Testis (tissue), 3 donors: Measurements from ENCODE around the gene ZNF576. TPM values are rescaled to one million over a fixed set of nuclear protein-coding genes. Genes with fewer than 3 reads are reported as not detected.
A peak's percentile ranks its signal among the peaks of the same experiment; 100 is the strongest.

Experiments
- DNase-seq: peaks from one replicate; pipeline ENCODE4 v3.0.0-alpha.2; 2019
- H3K27ac ChIP-seq, 2 donors: fragments of 200-600 bp; sonication (generic); one replicate each; pipeline ENCODE4 v1.5.1; 2019
- H3K27me3 ChIP-seq: fragments of 200-600 bp; sonication (generic); one replicate; pipeline ENCODE4 v1.5.1; 2019
- H3K36me3 ChIP-seq: fragments of 200-600 bp; sonication (generic); one replicate; pipeline ENCODE4 v1.5.1; 2017; ENCODE audit warnings: low read depth; ENCODE audit errors: missing control alignments
- H3K4me1 ChIP-seq: fragments of 200-600 bp; sonication (generic); one replicate; pipeline ENCODE4 v1.5.1; 2019
- H3K4me3 ChIP-seq, 2 donors: fragments of 200-600 bp; sonication (generic); one replicate each; pipeline ENCODE4 v1.5.1; 2017 to 2019
- H3K9me3 ChIP-seq: fragments of 200-600 bp; sonication (generic); one replicate; pipeline ENCODE4 v1.5.1; 2017
- CTCF ChIP-seq, 3 experiments: fragments of 450-650 bp in 2 of 3; fragments of 200-600 bp in 1 of 3; sonication (generic) in 1 of 3; IDR thresholded peaks; one replicate each; pipeline ENCODE4 v1.5.1; 2016 to 2019; ENCODE audit warnings: antibody characterized with exemption in 3 of 3, mild to moderate bottlenecking in 2 of 3, moderate library complexity in 1 of 3
- POLR2A ChIP-seq: fragments of 450-650 bp; IDR thresholded peaks from one replicate; pipeline ENCODE4 v1.6.1; 2017; ENCODE audit warnings: antibody characterized with exemption, mild to moderate bottlenecking, moderate library complexity
- WGBS, 2 donors: methylation state at CpG; one replicate each; pipeline ENCODE4 v1.1.5; 2018; 5-methylcytosine and 5-hydroxymethylcytosine counted together
- intact Hi-C: fragments of 100-400 bp; cut with DNase I; formaldehyde crosslinking; loops from one replicate; pipeline ENCODE4 v1.15.1; 2023; ENCODE audit warnings: low total_unique reads
- polyA plus RNA-seq: library from polyadenylated mRNA; stranded (reverse); fragments of 350-450 nt; fragmentation: Illumina TruSeq; extraction: RNeasy Lipid Tissue Mini Kit (QIAGEN cat#74804); gene quantifications from one replicate; pipeline ENCODE4 v1.2.3, GENCODE V29; 2014; ENCODE audit warnings: low read depth, low replicate concordance; ENCODE audit not compliant: insufficient read depth
- total RNA-seq, 2 donors: library from RNA; depleted of rRNA; stranded (reverse); fragments of >200 nt; gene quantifications; one replicate each; pipeline ENCODE4 v1.2.3, GENCODE V29; 2016

The ZNF576 gene
- total and polyA plus RNA-seq, 3 donors from 2014 or later: 14.6 to 23.1 (median 17.9) TPM

GRCh38 chr19:43594081-43594697, 2.2 kb upstream of the ZNF576 start:
- intact Hi-C loops: no loop called here
- Histone ChIP-seq H3K4me1 (peaks cover 35% of the 10 kb centered on the region), H3K27ac (peak overlapping the region; percentile 76 to 90), H3K4me3 (peak overlapping the region in 1 of 2 donors; percentile 69), H3K36me3 (no peaks in the 10 kb centered on the region), H3K9me3 (no peaks in the 10 kb centered on the region), H3K27me3 (no peaks in the 10 kb centered on the region)
- no peak for TF ChIP-seq POLR2A
- TF ChIP-seq CTCF (IDR thresholded peaks at IDR 0.05): no peak
- 78 to 86% methylated on average over 10 of the region's 10 CpGs for WGBS, 2 donors
- DNase-seq: no peak

- intact Hi-C loops: no loop called here
- Histone ChIP-seq H3K9me3 (no peaks in the 10 kb centered on the region), H3K36me3 (no peaks in the 10 kb centered on the region), H3K27me3 (no peaks in the 10 kb centered on the region), H3K4me1 (peaks cover 35% of the 10 kb centered on the region), H3K27ac (peak overlapping the region; percentile 76 to 90), H3K4me3 (peak overlapping the region; percentile 65 to 69)
- TF ChIP-seq CTCF (IDR thresholded peaks at IDR 0.05) (peak; percentile 31 to 69 (median 67)), POLR2A (no peak)
- WGBS, 2 donors: 1 to 2% methylated on average over 19 to 44 of the region's 64 CpGs
- DNase-seq: peak; percentile 72
These were observed 1.4 kb upstream of the ZNF576 start for GRCh38 chr19:43594710-43595604.

- H3K27ac ChIP-seq: peak overlapping the region; percentile 76 to 90
- no peaks in the 10 kb centered on the region for H3K36me3 ChIP-seq
- intact Hi-C loops: no loop called here
- H3K4me1 ChIP-seq: peaks cover 35% of the 10 kb centered on the region
- 0% methylated on average over 10 to 18 of the region's 18 CpGs for WGBS, 2 donors
- no peaks in the 10 kb centered on the region for H3K9me3 ChIP-seq
- peak overlapping the region; percentile 65 to 69 for H3K4me3 ChIP-seq
- no peaks in the 10 kb centered on the region for H3K27me3 ChIP-seq
- DNase-seq: no peak
- no peak for TF ChIP-seq POLR2A
- TF ChIP-seq CTCF (IDR thresholded peaks at IDR 0.05): no peak
These were observed 793 bp upstream of the ZNF576 start for GRCh38 chr19:43595605-43595998.

GRCh38 chr19:43596842-43597461, 557 bp downstream of the ZNF576 start:
- TF ChIP-seq POLR2A (no peak), CTCF (IDR thresholded peaks at IDR 0.05) (no peak)
- Histone ChIP-seq H3K9me3 (no peaks in the 10 kb centered on the region), H3K27me3 (no peaks in the 10 kb centered on the region), H3K27ac (peak overlapping the region; percentile 93 to 95), H3K4me1 (peaks cover 35% of the 10 kb centered on the region), H3K4me3 (peak overlapping the region; percentile 56 to 69), H3K36me3 (no peaks in the 10 kb centered on the region)
- intact Hi-C loops: no loop called here
- 10 to 21% methylated on average over 7 of the region's 7 CpGs for WGBS, 2 donors
- DNase-seq: no peak
